ENCODE data around the gene APLP2. TPM values are rescaled to one million over a fixed set of nuclear protein-coding genes. Genes with fewer than 3 reads are reported as not detected.

The APLP2 gene
- total and polyA plus RNA-seq, 2 of the 4 experiments (the other 2 are of a cell fraction) = 127 to 235 TPM

DNA sequence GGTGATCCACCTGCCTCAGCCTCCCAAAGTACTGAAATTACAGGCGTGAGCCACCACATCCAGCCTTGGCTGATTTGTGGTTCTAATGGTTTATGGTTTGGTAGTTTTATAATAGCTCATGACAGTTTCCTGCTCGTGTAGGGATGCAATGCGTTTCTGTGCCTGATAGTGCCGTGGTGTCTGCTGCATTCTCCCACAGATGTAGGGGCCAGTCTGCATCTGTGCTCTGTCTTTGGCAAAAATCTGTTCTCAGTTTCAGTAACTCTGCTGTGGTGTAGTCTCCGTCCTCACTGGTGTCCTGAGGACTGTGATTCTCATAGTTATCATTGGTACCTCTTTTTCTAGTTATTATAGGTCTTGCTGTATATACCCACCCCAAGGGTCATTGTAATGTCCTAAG lies 106.2 kb downstream of the APLP2 start:
- CTCF ChIA-PET = interaction anchor here (0.7 kb wide), 1 partner anchor 805 kb away, joined by 3 read pairs; no protein-coding TSS in a partner anchor
- no peak overlapping the region for H2BK120ac ChIP-seq (ENCODE audit: low read depth, low read length)
- H3K79me1 ChIP-seq (ENCODE audit: low read depth in 1 of 2, low read length in 2 of 2) = no peaks in the 10 kb centered on the region
- no peak overlapping the region for H3K27ac ChIP-seq (ENCODE audit: insufficient read depth, low read length)
- POLR2A ChIA-PET (ENCODE audit: unreplicated experiment) = no interaction called here
- no peak overlapping the region for H3K4me3 ChIP-seq (ENCODE audit: insufficient read depth, low read depth, low read length)
- no peak overlapping the region for H3K14ac ChIP-seq (replicated peaks; ENCODE audit: low read depth, low read length)
- in situ Hi-C loops (cut with MboI; ENCODE audit: low sequenced_read_pairs) (no loop called here), intact Hi-C loops (cut with micrococcal nuclease) (no loop called here), dilution Hi-C loops (cut with HindIII; ENCODE audit: low sequenced_read_pairs, unreplicated experiment) (no loop called here)
- no peak overlapping the region for H3K4me2 ChIP-seq (ENCODE audit: low read depth, low read length)
- H4K20me1 ChIP-seq (ENCODE audit: insufficient read depth, low read length) = no peaks in the 10 kb centered on the region
- H3K9ac ChIP-seq (ENCODE audit: low read depth, low read length) = no peak overlapping the region
- no peak overlapping the region for H2AK9ac ChIP-seq (replicated peaks; ENCODE audit: low read depth, low read length, poor library complexity)
- H2AK5ac ChIP-seq (ENCODE audit: low read depth, low read length) = no peak overlapping the region
- peaks cover 6% of the 10 kb centered on the region for H3K9me3 ChIP-seq (ENCODE audit: control insufficient read depth, insufficient read depth, low read length)
- no peak overlapping the region for H3K18ac ChIP-seq (ENCODE audit: low read depth, low read length)
- H3K4ac ChIP-seq (ENCODE audit: low read depth, low read length) = no peak overlapping the region
- no peak overlapping the region for H4K91ac ChIP-seq (ENCODE audit: insufficient read depth, low read depth, low read length)
- H2BK15ac ChIP-seq (ENCODE audit: low read depth, low read length) = no peak overlapping the region
- H3K4me1 ChIP-seq (ENCODE audit: control insufficient read depth, insufficient read depth, low read length) = no peaks in the 10 kb centered on the region
- ATAC-seq (ENCODE audit: low read depth) (no peak), DNase-seq (no peak)
- no peak overlapping the region for H2BK20ac ChIP-seq (ENCODE audit: low read depth, low read length)
- BruUV-seq (replicated peaks) = no TSS peak
- no peak overlapping the region for H3K56ac ChIP-seq (ENCODE audit: extremely low read depth, insufficient read depth, low read length)
- H2BK5ac ChIP-seq (ENCODE audit: low read depth, low read length, poor library complexity, severe bottlenecking) = no peak overlapping the region
- no peak overlapping the region for H4K5ac ChIP-seq (ENCODE audit: low read depth, low read length)
- peaks cover 8% of the 10 kb centered on the region for H3K27me3 ChIP-seq (ENCODE audit: control insufficient read depth, insufficient read depth, low read length)
- H2AFZ ChIP-seq (replicated peaks; ENCODE audit: low read length, poor library complexity) = no peak overlapping the region
- no peaks in the 10 kb centered on the region for H3K36me3 ChIP-seq (ENCODE audit: control insufficient read depth, insufficient read depth, low read length)
- H3K23ac ChIP-seq (ENCODE audit: low read depth, low read length) = no peak overlapping the region
- no peak overlapping the region for H4K8ac ChIP-seq (ENCODE audit: low read depth in 2 of 2, low read length in 2 of 2)
- H3K9me1 ChIP-seq (ENCODE audit: insufficient read depth, low read length) = no peaks in the 10 kb centered on the region
- TF ChIP-seq MAZ (IDR thresholded peaks at IDR 0.05; ENCODE audit: borderline replicate concordance, low read depth, low read length) = no peak
- TF ChIP-seq RCOR1 (IDR thresholded peaks at IDR 0.05; ENCODE audit: insufficient replicate concordance, low read length) = no peak
- no peak for TF ChIP-seq SMC3 (IDR thresholded peaks at IDR 0.05; ENCODE audit: low read depth, low read length)
- no peak for TF ChIP-seq USF2 (IDR thresholded peaks at IDR 0.05; ENCODE audit: low read depth, low read length)
- TF ChIP-seq POLR2A (IDR thresholded peaks at IDR 0.05; ENCODE audit: low read depth, low read length) = no peak
- no peak for TF ChIP-seq FOS (IDR thresholded peaks at IDR 0.05; ENCODE audit: low read depth, low read length)
- WGBS, 2 experiments (ENCODE audit: extremely low coverage in 2 of 2, insufficient read length in 1 of 2) = 72% methylated on average over 3 of the region's 5 CpGs; no CpG with 5 or more reads in 1 of the 2 experiments
